ENCODE measurements around the gene HOXC10.

DNA sequence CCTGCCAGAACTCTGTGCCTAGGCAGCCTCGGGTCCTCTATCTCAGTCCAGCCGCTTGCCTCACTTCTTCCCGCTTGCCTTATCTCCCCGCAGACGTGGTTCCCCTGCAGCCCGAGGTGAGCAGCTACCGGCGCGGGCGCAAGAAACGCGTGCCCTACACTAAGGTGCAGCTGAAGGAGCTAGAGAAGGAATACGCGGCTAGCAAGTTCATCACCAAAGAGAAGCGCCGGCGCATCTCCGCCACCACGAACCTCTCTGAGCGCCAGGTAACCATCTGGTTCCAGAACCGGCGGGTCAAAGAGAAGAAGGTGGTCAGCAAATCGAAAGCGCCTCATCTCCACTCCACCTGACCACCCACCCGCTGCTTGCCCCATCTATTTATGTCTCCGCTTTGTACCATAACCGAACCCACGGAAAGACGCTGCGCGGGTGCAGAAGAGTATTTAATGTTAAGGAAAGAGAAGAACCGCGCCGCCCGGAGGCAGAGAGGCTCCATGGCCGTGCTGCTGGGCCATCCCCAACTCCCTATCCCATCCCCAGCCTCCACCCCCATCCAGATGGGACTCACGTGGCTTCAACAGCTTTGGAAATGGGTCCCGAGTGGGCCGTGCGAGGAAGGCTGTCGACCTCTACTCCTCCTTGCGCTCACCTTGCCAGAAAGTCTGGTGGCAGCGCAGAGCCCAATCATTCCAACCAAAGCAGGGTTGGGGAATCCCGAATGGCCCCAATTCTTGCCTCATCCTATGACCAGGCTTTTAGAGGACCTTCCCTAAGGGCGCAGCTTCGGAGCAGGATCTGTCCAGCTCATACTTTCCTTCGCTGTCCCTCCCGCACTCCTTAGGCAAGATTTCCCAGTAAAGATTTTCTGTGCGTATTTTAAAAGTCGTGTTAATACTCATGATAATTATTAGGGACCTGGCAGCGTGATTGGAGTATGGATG lies 39.8 kb upstream of the HOXC10 start:
- no peak for TF ChIP-seq ZBTB21 (CRISPR knock-in tag; IDR thresholded peaks at IDR 0.05; ENCODE audit: borderline replicate concordance)
- TF ChIP-seq, protein P1, sequence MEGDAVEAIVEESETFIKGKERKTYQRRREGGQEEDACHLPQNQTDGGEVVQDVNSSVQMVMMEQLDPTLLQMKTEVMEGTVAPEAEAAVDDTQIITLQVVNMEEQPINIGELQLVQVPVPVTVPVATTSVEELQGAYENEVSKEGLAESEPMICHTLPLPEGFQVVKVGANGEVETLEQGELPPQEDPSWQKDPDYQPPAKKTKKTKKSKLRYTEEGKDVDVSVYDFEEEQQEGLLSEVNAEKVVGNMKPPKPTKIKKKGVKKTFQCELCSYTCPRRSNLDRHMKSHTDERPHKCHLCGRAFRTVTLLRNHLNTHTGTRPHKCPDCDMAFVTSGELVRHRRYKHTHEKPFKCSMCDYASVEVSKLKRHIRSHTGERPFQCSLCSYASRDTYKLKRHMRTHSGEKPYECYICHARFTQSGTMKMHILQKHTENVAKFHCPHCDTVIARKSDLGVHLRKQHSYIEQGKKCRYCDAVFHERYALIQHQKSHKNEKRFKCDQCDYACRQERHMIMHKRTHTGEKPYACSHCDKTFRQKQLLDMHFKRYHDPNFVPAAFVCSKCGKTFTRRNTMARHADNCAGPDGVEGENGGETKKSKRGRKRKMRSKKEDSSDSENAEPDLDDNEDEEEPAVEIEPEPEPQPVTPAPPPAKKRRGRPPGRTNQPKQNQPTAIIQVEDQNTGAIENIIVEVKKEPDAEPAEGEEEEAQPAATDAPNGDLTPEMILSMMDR (IDR thresholded peaks at IDR 0.05): no peak
- TF ChIP-seq NR2C2 (CRISPR knock-in tag; IDR thresholded peaks at IDR 0.05): no peak
- TF ChIP-seq, protein P2, sequence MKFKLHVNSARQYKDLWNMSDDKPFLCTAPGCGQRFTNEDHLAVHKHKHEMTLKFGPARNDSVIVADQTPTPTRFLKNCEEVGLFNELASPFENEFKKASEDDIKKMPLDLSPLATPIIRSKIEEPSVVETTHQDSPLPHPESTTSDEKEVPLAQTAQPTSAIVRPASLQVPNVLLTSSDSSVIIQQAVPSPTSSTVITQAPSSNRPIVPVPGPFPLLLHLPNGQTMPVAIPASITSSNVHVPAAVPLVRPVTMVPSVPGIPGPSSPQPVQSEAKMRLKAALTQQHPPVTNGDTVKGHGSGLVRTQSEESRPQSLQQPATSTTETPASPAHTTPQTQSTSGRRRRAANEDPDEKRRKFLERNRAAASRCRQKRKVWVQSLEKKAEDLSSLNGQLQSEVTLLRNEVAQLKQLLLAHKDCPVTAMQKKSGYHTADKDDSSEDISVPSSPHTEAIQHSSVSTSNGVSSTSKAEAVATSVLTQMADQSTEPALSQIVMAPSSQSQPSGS (CRISPR knock-in tag; IDR thresholded peaks at IDR 0.05; ENCODE audit: borderline replicate concordance, low read depth): no peak
- no peak for TF ChIP-seq SP1 (CRISPR knock-in tag; conservative IDR thresholded peaks at IDR 0.05)
